Vein endothelial cell (primary cell): ENCODE measurements around the gene OR4N5. TPM values are rescaled to one million over a fixed set of nuclear protein-coding genes. Genes with fewer than 3 reads are reported as not detected.

Source experiments
- small RNA-seq: library from RNA; depleted of rRNA; stranded (forward); fragments of <200 nt; gene quantifications from one replicate; pipeline ENCODE3, GENCODE V24; 2012
- total RNA-seq: library from RNA; depleted of rRNA; stranded (reverse); fragments of >200 nt; gene quantifications from 2 replicates; pipeline ENCODE4 v1.2.3, GENCODE V29; 2012

OR4N5 gene
- total RNA-seq = not detected in 2 replicates

DNA sequence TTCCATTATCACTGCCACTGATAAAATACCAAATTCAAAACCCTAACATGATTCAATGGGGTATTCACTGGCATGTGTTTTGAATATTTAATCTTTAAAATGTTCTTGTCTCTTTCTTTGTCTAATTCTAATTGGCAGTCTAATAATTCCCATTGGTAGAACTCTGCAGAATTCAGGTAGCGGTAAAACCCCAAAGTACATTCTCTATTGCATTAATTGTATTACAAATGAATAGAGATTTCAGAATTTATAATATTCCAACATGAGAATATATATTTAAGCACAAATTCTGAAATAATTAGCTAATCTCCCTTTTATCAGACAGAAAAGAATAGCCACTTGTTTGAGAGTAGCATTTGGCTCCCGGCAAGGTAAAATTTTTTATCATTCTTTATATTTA lies at the start of gene OR4N5:
Gene OR4N5, plus strand, starts transcription at position 301 of the 400 bp plus-strand sequence. CDS start 4,916 bp downstream, outside the sequence.

GRCh38 chr14:20110438-20110837 lies 28.2 kb upstream of the OR4N5 start, which contains the start of gene OR4K17:
Gene OR4K17, plus strand, starts transcription at chr14:20110739. Its CDS starts 6,761 bp downstream, at chr14:20117500.

GRCh38 chr14:20190596-20190995 lies 52.0 kb downstream of the OR4N5 start, which contains the start of gene OR11G2:
Gene OR11G2, plus strand, starts transcription at chr14:20190896. Its CDS starts 6,542 bp downstream, at chr14:20197438.

Small RNA genes lying within 50 kb of the gene (small RNA-seq; reads per million reads assigned to genes)
- not detected for gene GTF2IP22
- gene RNA5SP380 = not detected

Other genes with a start within 250 kb of the OR4N5 start
- not detected in 2 replicates for gene OR4K5, start 218.2 kb upstream of the OR4N5 start, total RNA-seq
- gene OR4K1, start 207.9 kb upstream of the OR4N5 start, total RNA-seq = not detected in 2 replicates
- not detected in 2 replicates for gene OR4K15, start 163.2 kb upstream of the OR4N5 start, total RNA-seq
- not detected in 2 replicates for gene OR4Q2, start 136.7 kb upstream of the OR4N5 start, total RNA-seq
- gene OR4K14, start 119.5 kb upstream of the OR4N5 start, total RNA-seq = not detected in 2 replicates
- not detected in 2 replicates for gene OR4K13, start 102.8 kb upstream of the OR4N5 start, total RNA-seq
- not detected in 2 replicates for gene OR4L1, start 78.8 kb upstream of the OR4N5 start, total RNA-seq
- not detected in 2 replicates for gene OR4K17, start 28.1 kb upstream of the OR4N5 start, total RNA-seq
- not detected in 2 replicates for gene OR11G2, start 52.1 kb downstream of the OR4N5 start, total RNA-seq
- not detected in 2 replicates for gene OR11H6, start 84.9 kb downstream of the OR4N5 start, total RNA-seq
- gene OR11H7, start 90.2 kb downstream of the OR4N5 start, total RNA-seq = not detected in 2 replicates
- gene OR11H4, start 100.5 kb downstream of the OR4N5 start, total RNA-seq = not detected in 2 replicates
- 19.3 TPM in 2 replicates for gene TTC5, start 167.1 kb downstream of the OR4N5 start, total RNA-seq
- 35.0 and 35.9 TPM in 2 replicates for gene CCNB1IP1, start 194.5 kb downstream of the OR4N5 start, total RNA-seq
- 10.1 and 11.4 TPM in 2 replicates for gene PARP2, start 204.8 kb downstream of the OR4N5 start, total RNA-seq